GM23338 (cell line): ENCODE data around the gene SPRR2B. TPM values are rescaled to one million over a fixed set of nuclear protein-coding genes. Genes with fewer than 3 reads are reported as not detected.
A peak's percentile ranks its signal among the peaks of the same experiment; 100 is the strongest.

ENCODE experiments used
- ATAC-seq: fragments of 200-7000 bp; cut with Tn5 transposase; 3 replicates; pipeline ENCODE4 v1.9.1; 2020
- DNase-seq: peaks from one replicate; pipeline ENCODE4 v3.0.0-alpha.2; 2015; ENCODE audit warnings: low spot score
- H2AFZ ChIP-seq: fragments of 200-600 bp; sonication (generic); 2 replicates; pipeline ENCODE4 v1.8.0; 2016; ENCODE audit warnings: antibody characterized with exemption, mild to moderate bottlenecking, moderate library complexity
- H3F3A ChIP-seq: fragments of 200-600 bp; sonication (generic); replicated peaks from 2 replicates; pipeline ENCODE4 v1.8.0; 2017; ENCODE audit warnings: antibody characterized with exemption, mixed run types, low read depth
- H3K27ac ChIP-seq: fragments of 200-600 bp; sonication (generic); 2 replicates; pipeline ENCODE4 v1.6.1; 2016; ENCODE audit warnings: low read depth
- H3K27me3 ChIP-seq: fragments of 200-600 bp; sonication (generic); 2 replicates; pipeline ENCODE4 v1.8.0; 2016; ENCODE audit warnings: mild to moderate bottlenecking, mixed run types, moderate library complexity; ENCODE audit not compliant: insufficient read depth
- H3K36me3 ChIP-seq: fragments of 200-600 bp; sonication (generic); 2 replicates; pipeline ENCODE4 v1.8.0; 2016; ENCODE audit warnings: mild to moderate bottlenecking; ENCODE audit not compliant: insufficient read depth
- H3K4me1 ChIP-seq: fragments of 200-600 bp; sonication (generic); 2 replicates; pipeline ENCODE4 v1.8.0; 2016; ENCODE audit warnings: mild to moderate bottlenecking, moderate library complexity; ENCODE audit not compliant: insufficient read depth
- H3K4me2 ChIP-seq: fragments of 200-600 bp; sonication (generic); 2 replicates; pipeline ENCODE4 v1.7.1; 2017; ENCODE audit warnings: mixed run types
- H3K4me3 ChIP-seq: fragments of 200-600 bp; sonication (generic); 2 replicates; pipeline ENCODE4 v1.6.1; 2016; ENCODE audit warnings: mixed run types
- H3K79me2 ChIP-seq: fragments of 200-600 bp; sonication (generic); replicated peaks from 2 replicates; pipeline ENCODE4 v1.8.0; 2017; ENCODE audit warnings: mild to moderate bottlenecking; ENCODE audit not compliant: insufficient read depth
- H3K9me2 ChIP-seq: fragments of 200-600 bp; sonication (generic); 2 replicates; pipeline ENCODE4 v1.8.0; 2017; ENCODE audit not compliant: insufficient read depth
- H4K20me1 ChIP-seq: fragments of 200-600 bp; sonication (generic); replicated peaks from 2 replicates; pipeline ENCODE4 v1.8.0; 2017; ENCODE audit warnings: mild to moderate bottlenecking; ENCODE audit not compliant: insufficient read depth
- H3K27ac Mint-ChIP-seq: 2 replicates; pipeline ENCODE4 v1.8.0; 2020; ENCODE audit warnings: inconsistent platforms, mild to moderate bottlenecking, moderate library complexity, mixed read lengths
- H3K27me3 Mint-ChIP-seq: 3 replicates; pipeline ENCODE4 v1.8.0; 2022; ENCODE audit warnings: low read depth, mild to moderate bottlenecking, moderate library complexity, mixed read lengths, inconsistent platforms; ENCODE audit not compliant: insufficient read depth, poor library complexity
- H3K36me3 Mint-ChIP-seq: 3 replicates; pipeline ENCODE4 v1.8.0; 2021; ENCODE audit warnings: low read depth, mild to moderate bottlenecking, inconsistent platforms, moderate library complexity, mixed read lengths
- H3K4me1 Mint-ChIP-seq: 3 replicates; pipeline ENCODE4 v1.8.0; 2020; ENCODE audit warnings: mild to moderate bottlenecking, inconsistent platforms, mixed read lengths
- H3K4me3 Mint-ChIP-seq: 3 replicates; pipeline ENCODE4 v1.8.0; 2021; ENCODE audit warnings: moderate library complexity, mild to moderate bottlenecking, inconsistent platforms, mixed read lengths
- H3K9me3 Mint-ChIP-seq: 3 replicates; pipeline ENCODE4 v1.8.0; 2020; ENCODE audit warnings: moderate library complexity, mild to moderate bottlenecking, inconsistent platforms, mixed read lengths
- CREB1 ChIP-seq: fragments of 250-450 bp; sonication (Bioruptor Pico); IDR thresholded peaks from 2 replicates; pipeline ENCODE4 v1.5.0; 2020; ENCODE audit warnings: low read depth, mild to moderate bottlenecking, moderate library complexity
- CTCF ChIP-seq, 2 experiments: fragments of 200-600 bp in 1 of 2; sonication (generic) in 1 of 2; conservative IDR thresholded peaks; 2 replicates each; pipeline versions ENCODE4 v1.5.1 to v1.6.1; 2016 to 2017; ENCODE audit warnings: antibody characterized with exemption in 2 of 2, low read depth in 2 of 2, mild to moderate bottlenecking in 2 of 2, moderate library complexity in 1 of 2
- EZH2 ChIP-seq: fragments of 200-600 bp; sonication (generic); IDR thresholded peaks from one replicate; pipeline ENCODE4 v1.8.0; 2017; ENCODE audit warnings: antibody characterized with exemption, mild to moderate bottlenecking, low read depth; ENCODE audit not compliant: unreplicated experiment
- EZH2phosphoT487 ChIP-seq: fragments of 200-600 bp; sonication (generic); IDR thresholded peaks from one replicate; pipeline ENCODE4 v1.8.1; 2018; ENCODE audit warnings: antibody characterized with exemption; ENCODE audit not compliant: unreplicated experiment
- JUNB ChIP-seq: IDR thresholded peaks from one replicate; pipeline ENCODE4 v1.6.1; 2016; ENCODE audit warnings: antibody characterized with exemption; ENCODE audit not compliant: unreplicated experiment
- POLR2AphosphoS5 ChIP-seq: IDR thresholded peaks from 2 replicates; pipeline ENCODE4 v1.6.1; 2016; ENCODE audit warnings: antibody characterized with exemption, low read depth
- STAT1 ChIP-seq: IDR thresholded peaks from one replicate; pipeline ENCODE4 v1.6.1; 2016; ENCODE audit warnings: antibody characterized with exemption; ENCODE audit not compliant: unreplicated experiment
- ZNF114 ChIP-seq: fragments of 250-450 bp; sonication (Bioruptor Pico); IDR thresholded peaks from 2 replicates; pipeline ENCODE4 v1.5.0; 2020; ENCODE audit warnings: mild to moderate bottlenecking, moderate library complexity
- ZNF331 ChIP-seq: fragments of 250-450 bp; sonication (Bioruptor Pico); IDR thresholded peaks from 2 replicates; pipeline ENCODE4 v1.5.0; 2020; ENCODE audit warnings: low read depth, mild to moderate bottlenecking, moderate library complexity
- polyA plus RNA-seq: library from polyadenylated mRNA; unstranded; fragments of >200 nt; fragmentation: Nextera tagmentation; extraction: Ambion mirVana; gene quantifications from 2 replicates; pipeline ENCODE4 v1.2.1, GENCODE V29; 2016
- total RNA-seq: library from RNA; depleted of rRNA; stranded (reverse); fragments of >200 nt; shearing (Covaris generic); gene quantifications from 2 replicates; pipeline ENCODE4 v1.2.3, GENCODE V29; 2014

Gene SPRR2B
- total and polyA plus RNA-seq, 2 experiments from 2014 or later, result not detected

- peaks cover 3% of the 10 kb centered on the region for H3K27me3 Mint-ChIP-seq
- no peaks in the 10 kb centered on the region for H3K4me1 Mint-ChIP-seq
- Histone ChIP-seq H3F3A (no peaks in the 10 kb centered on the region), H3K4me3 (no peak overlapping the region), H3K4me1 (no peaks in the 10 kb centered on the region), H4K20me1 (no peaks in the 10 kb centered on the region), H3K27ac (no peak overlapping the region), H3K79me2 (no peaks in the 10 kb centered on the region), H3K4me2 (no peak overlapping the region), H2AFZ (no peak overlapping the region), H3K36me3 (no peaks in the 10 kb centered on the region), H3K27me3 (no peaks in the 10 kb centered on the region), H3K9me2 (no peaks in the 10 kb centered on the region)
- no peak overlapping the region for H3K4me3 Mint-ChIP-seq
- DNase-seq (peak; percentile 15), ATAC-seq (peak; percentile 27; the same call in 1 of the 3 replicates)
- H3K27ac Mint-ChIP-seq, result no peak overlapping the region
- TF ChIP-seq STAT1, result no peak
- TF ChIP-seq JUNB, result no peak
- TF ChIP-seq CREB1 (CRISPR knock-in tag), result no peak
- TF ChIP-seq ZNF331 (CRISPR knock-in tag), result no peak
- H3K9me3 Mint-ChIP-seq, result no peaks in the 10 kb centered on the region
- no peaks in the 10 kb centered on the region for H3K36me3 Mint-ChIP-seq
Measured at GRCh38 chr1:153070243-153070642, 1.2 kb downstream of the SPRR2B start.

GRCh38 chr1:153058826-153059784, 12.3 kb downstream of the SPRR2B start:
- ATAC-seq, result no peak; the same call in 2 of the 3 replicates
- H2AFZ ChIP-seq, result no peak overlapping the region

More at GRCh38 chr1:153058826-153059784, 12.3 kb downstream of the SPRR2B start:
- H3K4me2 ChIP-seq, result no peak overlapping the region
- H3K9me2 ChIP-seq, result no peaks in the 10 kb centered on the region
- Mint-ChIP-seq H3K27me3 (no peaks in the 10 kb centered on the region), H3K9me3 (no peaks in the 10 kb centered on the region), H3K4me3 (no peak overlapping the region), H3K27ac (no peak overlapping the region), H3K36me3 (no peaks in the 10 kb centered on the region), H3K4me1 (peaks cover 3% of the 10 kb centered on the region; the same call in 2 of the 3 replicates)
- H3K27me3 ChIP-seq, result no peaks in the 10 kb centered on the region
- no peaks in the 10 kb centered on the region for H3F3A ChIP-seq
- no peaks in the 10 kb centered on the region for H3K4me1 ChIP-seq
- H3K4me3 ChIP-seq, result no peak overlapping the region
- no peaks in the 10 kb centered on the region for H3K79me2 ChIP-seq
- no peaks in the 10 kb centered on the region for H4K20me1 ChIP-seq
- no peaks in the 10 kb centered on the region for H3K36me3 ChIP-seq
- TF ChIP-seq POLR2AphosphoS5, result no peak
- no peak for TF ChIP-seq CTCF (conservative IDR thresholded peaks at IDR 0.05; ENCODE audit: low read depth in 2 of 2)
- no peak for TF ChIP-seq ZNF114 (CRISPR knock-in tag)
- TF ChIP-seq EZH2phosphoT487, result no peak
- no peak for TF ChIP-seq EZH2
- no peak for TF ChIP-seq ZNF331 (CRISPR knock-in tag)
- peak; percentile 1 for DNase-seq
- H3K27ac ChIP-seq, result no peak overlapping the region
